ENCODE measurements around the gene ZNF189.

GRCh38 chr9:101455656-101456240 is 57.1 kb downstream of the ZNF189 start:
- TF ChIP-seq CTCF (conservative IDR thresholded peaks at IDR 0.05) (no peak), ZFX (IDR thresholded peaks at IDR 0.05) (no peak)
